ENCODE data around the gene HAUS8. TPM values are rescaled to one million over a fixed set of nuclear protein-coding genes. Genes with fewer than 3 reads are reported as not detected.

The HAUS8 gene
- total and polyA plus RNA-seq, 10 of the 15 experiments (the other 5 are each of a cell fraction or from before 2014, with no cell fraction given): 22.7 to 43.9 (median 34.4) TPM

GRCh38 chr19:17075864-17076542 is 751 bp upstream of the HAUS8 start:
- DNase-seq (ENCODE audit: low read depth, low spot score) (no peak), FAIRE-seq (no peak)
- TF ChIP-seq TCF12 (IDR thresholded peaks at IDR 0.05; ENCODE audit: low read depth, low read length) (no peak), SMARCA5 (IDR thresholded peaks at IDR 0.05) (no peak), YY1 (IDR thresholded peaks at IDR 0.05; ENCODE audit: low read depth, low read length) (no peak), CBX5 (IDR thresholded peaks at IDR 0.05; ENCODE audit: low read depth) (no peak), NRF1 (conservative IDR thresholded peaks at IDR 0.05; ENCODE audit: low read depth, low read length) (no peak), WRNIP1 (IDR thresholded peaks at IDR 0.05; ENCODE audit: borderline replicate concordance, low read depth, low read length) (no peak), LARP7 (IDR thresholded peaks at IDR 0.05) (peak; percentile 11; the same call in 1 of the 2 replicates), SP1 (IDR thresholded peaks at IDR 0.05; ENCODE audit: low read depth, low read length) (no peak), RUNX3 (IDR thresholded peaks at IDR 0.05; ENCODE audit: low read length) (peak; percentile 70), HSF1 (IDR thresholded peaks at IDR 0.05; ENCODE audit: low read depth, low read length) (no peak), POLR2A (IDR thresholded peaks at IDR 0.05; ENCODE audit: low read depth, low read length) (peak; percentile 5), BCL11A (IDR thresholded peaks at IDR 0.05; ENCODE audit: low read depth, low read length) (no peak), BHLHE40 (IDR thresholded peaks at IDR 0.05; ENCODE audit: borderline replicate concordance in 1 of 2, low read depth in 2 of 2, low read length in 1 of 2) (no peak), ZNF207 (IDR thresholded peaks at IDR 0.05; ENCODE audit: borderline replicate concordance) (no peak), ZZZ3 (IDR thresholded peaks at IDR 0.05; ENCODE audit: control insufficient read depth, insufficient read length, low read depth) (no peak), POLR2AphosphoS5 (IDR thresholded peaks at IDR 0.05; ENCODE audit: low read length) (0 out of 2 replicates have a peak, but pooled peaks have one; percentile 32), MEF2B (IDR thresholded peaks at IDR 0.05; ENCODE audit: partially characterized antibody, poor library complexity, severe bottlenecking) (peak; percentile 9), ETV6 (conservative IDR thresholded peaks at IDR 0.05 in 1 of 2, IDR thresholded peaks at IDR 0.05 in 1 of 2; ENCODE audit: borderline replicate concordance in 1 of 2, low read depth in 1 of 2) (no peak), FOXK2 (IDR thresholded peaks at IDR 0.05) (no peak), IKZF2 (IDR thresholded peaks at IDR 0.05) (0 out of 4 replicates have a peak, but pooled peaks have one; percentile 17 to 22), EED (IDR thresholded peaks at IDR 0.05; ENCODE audit: low read depth) (peak; percentile 35; the same call in 1 of the 2 replicates)
- TF ChIP-seq, protein P1, sequence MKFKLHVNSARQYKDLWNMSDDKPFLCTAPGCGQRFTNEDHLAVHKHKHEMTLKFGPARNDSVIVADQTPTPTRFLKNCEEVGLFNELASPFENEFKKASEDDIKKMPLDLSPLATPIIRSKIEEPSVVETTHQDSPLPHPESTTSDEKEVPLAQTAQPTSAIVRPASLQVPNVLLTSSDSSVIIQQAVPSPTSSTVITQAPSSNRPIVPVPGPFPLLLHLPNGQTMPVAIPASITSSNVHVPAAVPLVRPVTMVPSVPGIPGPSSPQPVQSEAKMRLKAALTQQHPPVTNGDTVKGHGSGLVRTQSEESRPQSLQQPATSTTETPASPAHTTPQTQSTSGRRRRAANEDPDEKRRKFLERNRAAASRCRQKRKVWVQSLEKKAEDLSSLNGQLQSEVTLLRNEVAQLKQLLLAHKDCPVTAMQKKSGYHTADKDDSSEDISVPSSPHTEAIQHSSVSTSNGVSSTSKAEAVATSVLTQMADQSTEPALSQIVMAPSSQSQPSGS (IDR thresholded peaks at IDR 0.05; ENCODE audit: low read length): no peak

More at GRCh38 chr19:17075864-17076542, 751 bp upstream of the HAUS8 start:
- ChIA-PET CTCF (interaction anchor here (0.6 to 2.3 kb wide), 8 partner anchors 8 to 206 kb away, joined by 3 to 7 read pairs (median 4); partner anchors contain the start of genes ANKLE1 and BABAM1), SMC1A (ENCODE audit: uncharacterized antibody, unreplicated experiment) (interaction anchor here (0.6 to 11.7 kb wide), 6 partner anchors 9 to 108 kb away, joined by 3 to 88 read pairs (median 4); no protein-coding TSS in a partner anchor), POLR2A (interaction anchor here (0.6 to 8.5 kb wide), 11 partner anchors 7 to 415 kb away, joined by 3 to 111 read pairs (median 3); partner anchors contain the start of genes ANKLE1 and BST2), RAD21 (ENCODE audit: unreplicated experiment) (interaction anchor here (0.6 to 7.7 kb wide), 9 partner anchors 34 to 356 kb away, joined by 3 to 91 read pairs (median 5); partner anchors contain the start of genes NWD1 and USE1)
- in situ Hi-C loops (cut with MboI): no loop called here
- no peaks in the 10 kb centered on the region for H3K27me3 ChIP-seq (replicated peaks in 1 of 2; ENCODE audit: control insufficient read depth in 2 of 2, insufficient read depth in 2 of 2, low read length in 1 of 2)
- intact Hi-C loops (cut with micrococcal nuclease; ENCODE audit: unreplicated experiment): loop anchor here (1.0 to 2.0 kb wide), 3 partner anchors 59 to 191 kb away; partner anchors contain the start of gene BABAM1
- peaks cover 3% of the 10 kb centered on the region in 2 experiments; a peak in 2 of 4 replicates for H3K36me3 ChIP-seq (ENCODE audit: control insufficient read depth in 2 of 2, insufficient read depth in 2 of 2, low read length in 1 of 2)
- peaks cover 91% of the 10 kb centered on the region for H3K79me2 ChIP-seq (ENCODE audit: control insufficient read depth, insufficient read depth, low read length)
- peaks cover 36% of the 10 kb centered on the region for H3K4me1 ChIP-seq (ENCODE audit: control insufficient read depth, insufficient read depth, low read length)
- H3K4me2 ChIP-seq (ENCODE audit: control insufficient read depth, insufficient read depth): peak overlapping the region; percentile 88
- H3K9ac ChIP-seq (ENCODE audit: control insufficient read depth, insufficient read depth, low read length): peak overlapping the region; percentile 83
- under 1% methylated on average over 35 of the region's 43 CpGs for WGBS (ENCODE audit: insufficient coverage, insufficient replicate concordance, low lambda C conversion rate, missing lambda C conversion rate)
- peaks cover 5% of the 10 kb centered on the region for H4K20me1 ChIP-seq (ENCODE audit: control insufficient read depth, insufficient read depth)
- BruUV-seq (replicated peaks): no TSS peak
- no peaks in the 10 kb centered on the region for H3K9me3 ChIP-seq (replicated peaks; ENCODE audit: control insufficient read depth, insufficient read depth, low read length)
- H3K4me3 ChIP-seq: peak overlapping the region; percentile 93
- ATAC-seq: no peak
- H2AFZ ChIP-seq (ENCODE audit: control insufficient read depth, low read depth, low read length): no peak overlapping the region
- peak overlapping the region; percentile 87 for H3K27ac ChIP-seq (ENCODE audit: control insufficient read depth, insufficient read depth)
